Endothelial cell of umbilical vein (primary cell): ENCODE measurements around the gene CYP39A1.

Experiments used
- GATA2 ChIP-seq: IDR thresholded peaks from 2 replicates; pipeline ENCODE4 v1.7.0; 2011; ENCODE audit warnings: low read depth, mild to moderate bottlenecking, moderate library complexity, mixed read lengths, low read length; ENCODE audit not compliant: insufficient read length, insufficient read depth
- MYC ChIP-seq: IDR thresholded peaks from one replicate; pipeline ENCODE4 v1.6.1; 2011; ENCODE audit warnings: mild to moderate bottlenecking, low read depth, low read length
- TF ChIP-seq, protein P1 (sequence below), 2 donors: IDR thresholded peaks; 1 replicate in 1 of 2; 2 replicates in 1 of 2; pipeline ENCODE4 v1.5.1; 2011; ENCODE audit warnings: low read length in 2 of 2, mild to moderate bottlenecking in 2 of 2, moderate library complexity in 2 of 2, control low read depth in 1 of 2, inconsistent platforms in 1 of 2, low read depth in 1 of 2; ENCODE audit not compliant: insufficient read depth in 1 of 2; ENCODE audit errors: extremely low read depth in 1 of 2
- TF ChIP-seq, protein P2 (sequence below): IDR thresholded peaks from 2 replicates; pipeline ENCODE4 v1.6.1; 2011; ENCODE audit not compliant: insufficient read depth, insufficient read length

DNA sequence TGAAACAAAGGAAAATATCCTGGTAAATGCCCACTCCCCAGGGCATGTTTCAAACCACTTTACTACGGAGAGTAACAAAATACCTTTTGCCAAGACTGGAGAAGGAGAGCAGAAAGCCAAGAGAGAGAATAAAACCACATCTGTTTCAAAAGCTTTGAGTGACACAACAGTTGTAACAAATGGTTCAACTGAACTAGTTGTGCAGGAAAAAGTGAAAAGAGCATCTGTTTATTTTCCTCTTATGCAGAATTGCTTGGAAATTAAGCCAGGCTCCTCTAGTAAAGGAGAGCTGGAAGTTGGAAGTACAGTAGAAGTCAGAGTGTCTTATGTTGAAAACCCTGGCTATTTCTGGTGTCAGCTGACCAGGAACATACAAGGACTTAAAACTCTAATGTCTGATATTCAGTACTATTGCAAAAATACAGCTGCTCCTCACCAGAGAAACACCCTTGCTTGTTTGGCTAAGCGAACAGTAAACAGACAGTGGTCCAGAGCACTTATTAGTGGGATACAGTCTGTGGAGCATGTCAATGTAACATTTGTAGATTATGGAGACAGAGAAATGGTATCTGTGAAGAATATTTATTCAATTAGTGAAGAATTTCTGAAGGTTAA lies 37.6 kb upstream of the CYP39A1 start:
- TF ChIP-seq, protein P1, sequence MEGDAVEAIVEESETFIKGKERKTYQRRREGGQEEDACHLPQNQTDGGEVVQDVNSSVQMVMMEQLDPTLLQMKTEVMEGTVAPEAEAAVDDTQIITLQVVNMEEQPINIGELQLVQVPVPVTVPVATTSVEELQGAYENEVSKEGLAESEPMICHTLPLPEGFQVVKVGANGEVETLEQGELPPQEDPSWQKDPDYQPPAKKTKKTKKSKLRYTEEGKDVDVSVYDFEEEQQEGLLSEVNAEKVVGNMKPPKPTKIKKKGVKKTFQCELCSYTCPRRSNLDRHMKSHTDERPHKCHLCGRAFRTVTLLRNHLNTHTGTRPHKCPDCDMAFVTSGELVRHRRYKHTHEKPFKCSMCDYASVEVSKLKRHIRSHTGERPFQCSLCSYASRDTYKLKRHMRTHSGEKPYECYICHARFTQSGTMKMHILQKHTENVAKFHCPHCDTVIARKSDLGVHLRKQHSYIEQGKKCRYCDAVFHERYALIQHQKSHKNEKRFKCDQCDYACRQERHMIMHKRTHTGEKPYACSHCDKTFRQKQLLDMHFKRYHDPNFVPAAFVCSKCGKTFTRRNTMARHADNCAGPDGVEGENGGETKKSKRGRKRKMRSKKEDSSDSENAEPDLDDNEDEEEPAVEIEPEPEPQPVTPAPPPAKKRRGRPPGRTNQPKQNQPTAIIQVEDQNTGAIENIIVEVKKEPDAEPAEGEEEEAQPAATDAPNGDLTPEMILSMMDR (IDR thresholded peaks at IDR 0.05; ENCODE audit: extremely low read depth in 1 of 2, insufficient read depth in 1 of 2, low read depth in 1 of 2, low read length in 2 of 2) = no peak
- TF ChIP-seq MYC (no peak), GATA2 (no peak)
- TF ChIP-seq, protein P2, sequence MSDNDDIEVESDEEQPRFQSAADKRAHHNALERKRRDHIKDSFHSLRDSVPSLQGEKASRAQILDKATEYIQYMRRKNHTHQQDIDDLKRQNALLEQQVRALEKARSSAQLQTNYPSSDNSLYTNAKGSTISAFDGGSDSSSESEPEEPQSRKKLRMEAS = no peak
